CD4-positive, CD25-positive, alpha-beta regulatory T cell (primary cell): ENCODE results near the gene DIDO1. TPM values are rescaled to one million over a fixed set of nuclear protein-coding genes. Genes with fewer than 3 reads are reported as not detected.

ENCODE experiments used
- ATAC-seq, 2 donors: fragments of 150-1000 bp; cut with Tn5 transposase; one replicate each; pipeline ENCODE4 v1.10.0; 2021; ENCODE audit warnings: low read depth in 2 of 2, moderate number of reproducible peaks in 2 of 2, moderate library complexity in 1 of 2
- DNase-seq, 3 donors: peaks; one replicate each; pipeline versions ENCODE4 v3.0.0 to v3.0.0-alpha.2; 2012 to 2022; ENCODE audit warnings: mixed read lengths in 1 of 3
- H3K27ac ChIP-seq: one replicate; pipeline ENCODE4 v1.7.0; 2013; ENCODE audit warnings: mild to moderate bottlenecking, low read length; ENCODE audit not compliant: insufficient read depth, poor library complexity, severe bottlenecking
- H3K27me3 ChIP-seq: one replicate; pipeline ENCODE4 v1.7.0; 2013; ENCODE audit warnings: low read length; ENCODE audit not compliant: control insufficient read depth, insufficient read depth
- H3K36me3 ChIP-seq: one replicate; pipeline ENCODE4 v1.7.0; 2013; ENCODE audit warnings: mild to moderate bottlenecking, low read length, moderate library complexity; ENCODE audit not compliant: control insufficient read depth, insufficient read depth
- H3K4me1 ChIP-seq: 2 replicates; pipeline ENCODE4 v1.7.0; 2013; ENCODE audit warnings: mild to moderate bottlenecking, low read length; ENCODE audit not compliant: insufficient read depth, control insufficient read depth, poor library complexity, severe bottlenecking
- H3K4me3 ChIP-seq: one replicate; pipeline ENCODE4 v1.7.0; 2013; ENCODE audit warnings: low read depth, mild to moderate bottlenecking, low read length, moderate library complexity
- H3K9me3 ChIP-seq, 2 experiments: 1 replicate in 1 of 2; 2 replicates in 1 of 2; pipeline ENCODE4 v1.7.0; 2013; ENCODE audit warnings: low read length in 2 of 2, mild to moderate bottlenecking in 1 of 2, moderate library complexity in 1 of 2; ENCODE audit not compliant: control insufficient read depth in 2 of 2
- H3K27ac Mint-ChIP-seq, 3 donors: one replicate each; pipeline ENCODE4 v1.8.0; 2020 to 2022; ENCODE audit warnings: mild to moderate bottlenecking in 3 of 3, mixed read lengths in 3 of 3, moderate library complexity in 2 of 3
- H3K27me3 Mint-ChIP-seq: one replicate; pipeline ENCODE4 v1.8.0; 2022; ENCODE audit warnings: mild to moderate bottlenecking, mixed read lengths
- H3K36me3 Mint-ChIP-seq: one replicate; pipeline ENCODE4 v1.8.0; 2020; ENCODE audit warnings: mixed read lengths
- H3K4me1 Mint-ChIP-seq, 4 donors: one replicate each; pipeline ENCODE4 v1.8.0; 2020 to 2022; ENCODE audit warnings: mixed read lengths in 4 of 4, mild to moderate bottlenecking in 1 of 4
- H3K4me3 Mint-ChIP-seq, 4 donors: one replicate each; pipeline ENCODE4 v1.8.0; 2020 to 2022; ENCODE audit warnings: mild to moderate bottlenecking in 4 of 4, mixed read lengths in 4 of 4, moderate library complexity in 3 of 4
- H3K9me3 Mint-ChIP-seq, 7 donors: one replicate each; pipeline ENCODE4 v1.8.0; 2020 to 2022; ENCODE audit warnings: mixed read lengths in 7 of 7, mild to moderate bottlenecking in 3 of 7, moderate library complexity in 2 of 7
- polyA plus RNA-seq, 4 donors: library from polyadenylated mRNA; unstranded; fragments of 300-500 nt; fragmentation: Illumina TruSeq; gene quantifications; one replicate each; pipeline ENCODE4 v1.2.3, GENCODE V29; 2021
- total RNA-seq: library from RNA; stranded (reverse); gene quantifications from one replicate; pipeline ENCODE4 v1.2.3, GENCODE V29; 2022

Gene DIDO1
- total and polyA plus RNA-seq, 5 donors from 2014 or later, result 30.9 to 80.8 (median 39.9) TPM

DNA sequence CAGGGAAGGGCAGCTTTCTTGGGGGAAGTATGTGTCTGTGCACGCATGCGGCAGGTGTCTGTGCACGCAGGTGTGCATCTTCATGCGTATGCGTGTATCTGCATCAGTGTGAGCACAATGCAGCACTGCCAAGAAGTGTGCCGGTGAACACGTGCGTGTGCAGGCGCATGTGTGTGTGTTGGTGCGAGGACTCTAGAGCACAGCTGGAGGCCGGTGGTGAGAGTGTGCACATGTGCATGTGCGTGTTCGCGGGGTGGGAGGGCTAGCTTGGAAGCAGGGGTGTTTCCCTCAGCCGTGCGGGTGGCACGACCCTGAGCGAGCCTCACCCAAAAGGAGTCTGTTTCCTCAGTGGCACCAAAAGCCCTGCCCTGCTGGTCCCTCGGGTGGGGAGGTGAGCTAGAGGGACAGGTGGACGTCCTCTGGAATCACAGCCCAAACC, 33.7 kb upstream of the DIDO1 start:
- ATAC-seq (no peak), DNase-seq (no peak)
- Mint-ChIP-seq H3K4me3 (no peak overlapping the region), H3K27ac (peak overlapping the region in 2 of 3 donors; percentile 15 to 63), H3K4me1 (peaks cover 0 to 11% (median 0%) of the 10 kb centered on the region in 4 donors), H3K36me3 (no peaks in the 10 kb centered on the region), H3K27me3 (no peaks in the 10 kb centered on the region), H3K9me3 (no peaks in the 10 kb centered on the region)
- no peak overlapping the region for H3K27ac ChIP-seq
- H3K4me3 ChIP-seq, result no peak overlapping the region
- no peaks in the 10 kb centered on the region for H3K27me3 ChIP-seq
- peaks cover 4% of the 10 kb centered on the region for H3K4me1 ChIP-seq
- no peaks in the 10 kb centered on the region for H3K9me3 ChIP-seq
- H3K36me3 ChIP-seq, result no peaks in the 10 kb centered on the region

DNA sequence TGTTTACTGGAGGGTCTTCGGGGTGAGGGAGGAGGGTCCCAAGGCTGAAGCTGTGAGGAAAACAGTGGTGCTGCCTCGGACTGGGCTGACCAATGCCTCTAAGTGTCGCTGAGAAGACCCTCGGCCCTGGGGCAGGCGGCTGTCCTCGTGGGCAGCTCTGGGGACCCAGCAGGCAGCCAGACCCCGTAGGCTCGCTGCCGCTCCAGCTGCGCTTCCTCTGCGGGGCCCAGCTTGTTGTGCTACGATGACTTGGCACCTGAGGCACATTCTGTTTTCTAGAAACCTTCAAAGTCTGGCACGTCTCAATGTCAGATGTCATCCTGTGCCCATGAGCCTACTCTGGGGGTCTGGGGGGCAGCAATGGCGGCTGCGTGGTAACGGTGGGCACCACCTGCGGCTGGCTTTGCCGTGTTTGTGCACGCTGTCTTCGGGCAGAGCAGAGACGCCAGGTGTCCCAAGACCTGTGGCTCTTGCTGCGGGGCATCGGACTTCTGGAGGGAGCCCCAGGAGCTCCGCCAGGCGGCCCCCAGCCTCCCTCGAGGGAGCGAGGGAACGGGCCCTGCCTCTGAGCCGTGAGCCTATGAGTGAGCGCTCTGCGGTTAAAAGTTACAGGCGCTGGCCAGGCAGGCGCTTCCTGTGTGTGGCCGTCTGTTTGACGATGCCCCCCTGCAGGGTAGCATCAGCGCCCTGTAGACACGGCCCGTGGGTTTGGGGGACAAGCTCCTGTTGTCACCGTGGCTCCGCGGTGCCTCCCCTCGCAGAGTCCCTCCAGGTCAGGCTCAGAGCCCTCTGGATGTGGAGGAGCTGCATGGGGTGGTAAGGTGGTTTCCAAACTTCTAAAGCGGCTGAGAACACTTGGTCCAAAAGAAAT, 33.0 kb upstream of the DIDO1 start:
- Histone ChIP-seq H3K27ac (no peak overlapping the region), H3K4me1 (peaks cover 11% of the 10 kb centered on the region), H3K9me3 (no peaks in the 10 kb centered on the region), H3K36me3 (no peaks in the 10 kb centered on the region), H3K4me3 (no peak overlapping the region), H3K27me3 (no peaks in the 10 kb centered on the region)
- DNase-seq, result no peak
- peak overlapping the region in 1 of 4 donors; percentile 13 for H3K4me3 Mint-ChIP-seq
- peaks cover 0 to 17% (median 2%) of the 10 kb centered on the region in 4 donors for H3K4me1 Mint-ChIP-seq
- peak; percentile 28 to 45 for ATAC-seq
- H3K36me3 Mint-ChIP-seq, result no peaks in the 10 kb centered on the region
- peak overlapping the region in 2 of 3 donors; percentile 15 to 63 for H3K27ac Mint-ChIP-seq
- no peaks in the 10 kb centered on the region for H3K9me3 Mint-ChIP-seq
- no peaks in the 10 kb centered on the region for H3K27me3 Mint-ChIP-seq

DNA sequence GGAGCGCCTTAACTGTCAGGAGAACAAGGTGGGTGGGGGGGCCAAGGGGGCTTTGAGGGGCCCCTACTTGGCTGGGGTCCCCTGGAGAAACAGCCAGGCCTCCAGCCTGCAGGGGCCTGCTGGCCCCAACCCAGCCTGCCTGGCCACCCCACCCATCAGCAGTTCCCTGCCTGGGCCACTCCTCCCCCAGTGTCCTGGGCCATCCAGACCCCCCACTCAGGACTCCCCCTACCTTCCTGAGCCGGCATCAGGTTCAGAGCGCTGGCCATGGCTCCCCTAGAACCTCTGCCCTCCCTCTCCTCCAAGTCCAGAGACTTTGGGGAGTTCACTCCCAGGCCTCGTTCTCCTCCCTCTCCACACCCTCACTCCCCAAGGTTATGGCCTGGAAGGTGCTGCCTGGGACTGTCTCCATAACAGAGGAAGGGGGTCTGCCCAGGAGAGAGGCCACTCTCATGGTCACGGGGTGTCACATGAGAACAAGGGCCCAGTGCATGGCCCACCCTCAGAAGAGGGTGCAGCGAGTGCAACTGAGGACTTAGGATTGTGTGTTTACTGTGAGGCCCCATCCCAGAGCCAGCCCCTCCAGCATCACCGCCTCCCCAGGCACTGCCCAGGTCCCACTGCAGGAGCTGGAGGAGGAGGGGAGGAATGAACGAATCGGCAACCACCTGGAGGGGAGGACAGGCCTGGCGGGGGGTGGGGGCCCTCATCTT, 32.2 kb upstream of the DIDO1 start:
- Histone ChIP-seq H3K27me3 (no peaks in the 10 kb centered on the region), H3K27ac (no peak overlapping the region), H3K9me3 (no peaks in the 10 kb centered on the region), H3K4me1 (peaks cover 19% of the 10 kb centered on the region), H3K36me3 (no peaks in the 10 kb centered on the region), H3K4me3 (no peak overlapping the region)
- H3K27ac Mint-ChIP-seq, result no peak overlapping the region
- H3K27me3 Mint-ChIP-seq, result no peaks in the 10 kb centered on the region
- H3K4me1 Mint-ChIP-seq, result peaks cover 0 to 25% (median 7%) of the 10 kb centered on the region in 4 donors
- no peaks in the 10 kb centered on the region for H3K9me3 Mint-ChIP-seq
- DNase-seq, result no peak
- no peak for ATAC-seq
- no peak overlapping the region for H3K4me3 Mint-ChIP-seq
- H3K36me3 Mint-ChIP-seq, result no peaks in the 10 kb centered on the region

DNA sequence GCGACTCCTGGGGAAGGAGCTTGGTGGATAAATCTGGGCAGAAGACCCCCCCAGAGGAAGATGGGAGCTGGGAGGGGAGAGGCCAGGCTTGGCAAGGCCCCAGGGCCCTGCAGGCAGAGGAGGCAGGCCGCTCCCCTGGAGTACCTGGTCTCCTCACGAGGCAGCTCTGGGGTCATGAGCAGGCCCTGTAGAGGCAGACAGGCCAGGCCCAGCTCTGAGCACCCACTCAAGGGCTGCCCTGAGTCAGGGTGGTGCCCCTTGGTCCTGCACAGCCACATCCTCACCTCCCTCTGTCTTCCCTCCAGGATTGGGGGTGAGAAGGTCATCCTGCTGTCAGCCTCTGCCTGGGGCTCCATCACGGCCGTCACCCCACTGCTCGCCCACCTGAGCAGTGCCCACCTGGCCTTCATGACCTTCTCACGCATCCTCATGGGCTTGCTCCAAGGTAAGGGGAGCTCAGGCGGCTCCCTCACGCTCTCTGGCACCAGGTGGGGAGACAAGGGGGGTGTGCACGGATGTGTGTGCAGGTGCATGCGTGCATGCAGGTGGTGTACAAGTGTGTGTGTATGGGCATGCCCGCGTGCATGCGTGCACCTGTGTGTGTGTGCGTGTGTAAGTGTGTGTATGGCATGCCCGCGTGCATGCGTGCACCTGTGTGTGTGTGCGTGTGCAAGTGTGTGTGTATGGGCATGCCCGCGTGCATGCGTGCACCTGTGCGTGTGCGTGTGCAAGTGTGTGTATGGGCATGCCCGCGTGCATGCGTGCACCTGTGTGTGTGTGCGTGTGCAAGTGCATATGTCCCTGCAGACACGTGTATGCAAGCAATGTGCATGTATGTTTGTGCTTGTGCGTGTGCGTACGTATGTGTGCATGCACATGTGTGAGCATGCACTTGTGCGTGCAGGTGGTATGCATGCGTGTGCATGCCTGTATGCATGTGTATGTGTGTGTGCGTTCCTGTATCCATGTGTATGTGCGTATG, 31.1 kb upstream of the DIDO1 start:
- DNase-seq (no peak), ATAC-seq (no peak)
- no peaks in the 10 kb centered on the region for H3K27me3 Mint-ChIP-seq
- H3K9me3 Mint-ChIP-seq, result no peaks in the 10 kb centered on the region
- no peaks in the 10 kb centered on the region for H3K36me3 ChIP-seq
- H3K4me1 Mint-ChIP-seq, result peaks cover 0 to 33% (median 7%) of the 10 kb centered on the region in 4 donors
- no peak overlapping the region for H3K4me3 ChIP-seq
- peaks cover 29% of the 10 kb centered on the region for H3K4me1 ChIP-seq
- no peaks in the 10 kb centered on the region for H3K27me3 ChIP-seq
- H3K36me3 Mint-ChIP-seq, result no peaks in the 10 kb centered on the region
- no peak overlapping the region for H3K4me3 Mint-ChIP-seq
- H3K27ac ChIP-seq, result no peak overlapping the region
- H3K27ac Mint-ChIP-seq, result no peak overlapping the region
- no peaks in the 10 kb centered on the region for H3K9me3 ChIP-seq

GRCh38 chr20:62956387-62957135, 30.3 kb upstream of the DIDO1 start:
- Mint-ChIP-seq H3K36me3 (no peaks in the 10 kb centered on the region), H3K4me1 (peaks cover 0 to 39% (median 7%) of the 10 kb centered on the region in 4 donors), H3K27ac (no peak overlapping the region), H3K4me3 (peak overlapping the region in 1 of 4 donors; percentile 73), H3K27me3 (no peaks in the 10 kb centered on the region), H3K9me3 (no peaks in the 10 kb centered on the region)
- DNase-seq (no peak), ATAC-seq (no peak)
- Histone ChIP-seq H3K9me3 (no peaks in the 10 kb centered on the region), H3K4me3 (no peak overlapping the region), H3K36me3 (no peaks in the 10 kb centered on the region), H3K27me3 (no peaks in the 10 kb centered on the region), H3K4me1 (peaks cover 37% of the 10 kb centered on the region), H3K27ac (no peak overlapping the region)

- DNase-seq, result no peak
- Histone ChIP-seq H3K4me3 (no peak overlapping the region), H3K4me1 (peaks cover 38% of the 10 kb centered on the region), H3K9me3 (no peaks in the 10 kb centered on the region), H3K27me3 (no peaks in the 10 kb centered on the region), H3K27ac (peak overlapping the region; percentile 33), H3K36me3 (no peaks in the 10 kb centered on the region)
- Mint-ChIP-seq H3K36me3 (no peaks in the 10 kb centered on the region), H3K9me3 (no peaks in the 10 kb centered on the region), H3K4me1 (peaks cover 2 to 39% (median 9%) of the 10 kb centered on the region in 4 donors), H3K27me3 (no peaks in the 10 kb centered on the region), H3K4me3 (peak overlapping the region in 1 of 4 donors; percentile 73), H3K27ac (peak overlapping the region in 1 of 3 donors; percentile 25)
- no peak for ATAC-seq
Measured at GRCh38 chr20:62955519-62956386, 29.4 kb upstream of the DIDO1 start.
